HG03280 (cell line): ENCODE measurements around the gene STPG3.

Experiments used
- ATAC-seq: cut with Tn5 transposase; IDR thresholded peaks from one replicate; pipeline ENCODE4 v1.9.1; 2021; ENCODE audit warnings: mild to moderate bottlenecking, moderate library complexity; ENCODE audit not compliant: unreplicated experiment

STPG3 gene

DNA sequence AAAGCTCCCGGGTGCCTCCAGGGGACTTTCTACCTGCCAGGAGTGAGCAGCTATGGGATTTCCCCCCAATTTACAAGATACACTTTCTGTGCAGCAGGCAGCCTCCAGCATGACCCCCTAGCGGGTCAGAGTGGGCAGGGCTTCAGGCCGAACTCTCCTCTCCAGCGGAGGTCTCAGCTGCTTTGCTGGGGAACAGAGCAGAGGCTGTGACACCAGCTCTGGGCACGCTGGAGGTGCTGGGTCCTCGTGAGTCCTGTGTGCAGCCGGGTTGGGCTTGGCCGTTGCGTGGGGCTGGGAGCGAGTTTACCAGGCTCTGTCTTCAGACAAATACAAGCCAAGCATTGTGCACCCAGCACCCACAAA is 48.1 kb downstream of the STPG3 start:
- ATAC-seq, result no peak

DNA sequence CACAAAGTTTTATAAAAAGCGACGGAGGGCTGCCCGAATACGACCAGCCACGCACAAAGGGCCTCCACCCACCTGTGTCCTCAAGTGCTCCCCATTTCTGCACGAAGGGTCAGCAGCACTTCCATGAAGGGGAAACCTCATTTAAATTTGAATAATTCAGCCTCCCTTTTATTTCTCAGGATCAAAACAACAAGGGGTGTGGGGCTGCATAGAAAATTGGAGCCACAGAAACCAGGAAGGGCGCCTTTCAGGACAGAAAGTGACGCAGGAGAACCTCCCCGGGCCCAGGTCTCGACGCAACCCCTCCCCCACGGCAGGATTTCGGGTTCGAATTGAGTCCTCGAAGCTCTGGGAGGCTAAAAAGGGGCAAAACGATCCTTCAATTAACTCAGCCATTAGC is 48.9 kb downstream of the STPG3 start:
- ATAC-seq, result no peak

DNA sequence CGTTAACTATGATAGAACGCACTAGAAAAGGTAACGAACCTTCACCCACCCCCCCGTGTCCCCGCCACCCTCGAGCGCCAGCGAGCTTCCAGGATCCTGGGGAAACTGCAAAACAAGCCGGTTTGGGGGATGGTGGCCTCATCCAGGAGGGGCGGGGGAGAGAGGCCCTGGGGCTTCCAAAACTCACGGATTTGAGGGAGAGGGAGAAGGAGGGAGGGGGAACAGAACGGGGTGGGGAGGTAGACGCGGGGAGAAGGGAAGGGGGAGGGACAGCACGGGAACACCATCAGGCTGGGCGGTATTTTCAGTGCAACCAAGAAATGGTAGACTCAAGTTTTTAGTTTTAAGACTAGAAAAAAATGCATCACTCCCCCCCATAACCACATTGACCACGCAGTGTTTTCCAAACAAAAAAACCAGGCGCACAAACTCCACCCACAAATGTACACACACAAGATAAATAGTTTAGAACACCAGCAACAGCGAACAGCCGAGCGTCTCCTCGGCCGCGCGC is 49.5 kb downstream of the STPG3 start:
- no peak for ATAC-seq

DNA sequence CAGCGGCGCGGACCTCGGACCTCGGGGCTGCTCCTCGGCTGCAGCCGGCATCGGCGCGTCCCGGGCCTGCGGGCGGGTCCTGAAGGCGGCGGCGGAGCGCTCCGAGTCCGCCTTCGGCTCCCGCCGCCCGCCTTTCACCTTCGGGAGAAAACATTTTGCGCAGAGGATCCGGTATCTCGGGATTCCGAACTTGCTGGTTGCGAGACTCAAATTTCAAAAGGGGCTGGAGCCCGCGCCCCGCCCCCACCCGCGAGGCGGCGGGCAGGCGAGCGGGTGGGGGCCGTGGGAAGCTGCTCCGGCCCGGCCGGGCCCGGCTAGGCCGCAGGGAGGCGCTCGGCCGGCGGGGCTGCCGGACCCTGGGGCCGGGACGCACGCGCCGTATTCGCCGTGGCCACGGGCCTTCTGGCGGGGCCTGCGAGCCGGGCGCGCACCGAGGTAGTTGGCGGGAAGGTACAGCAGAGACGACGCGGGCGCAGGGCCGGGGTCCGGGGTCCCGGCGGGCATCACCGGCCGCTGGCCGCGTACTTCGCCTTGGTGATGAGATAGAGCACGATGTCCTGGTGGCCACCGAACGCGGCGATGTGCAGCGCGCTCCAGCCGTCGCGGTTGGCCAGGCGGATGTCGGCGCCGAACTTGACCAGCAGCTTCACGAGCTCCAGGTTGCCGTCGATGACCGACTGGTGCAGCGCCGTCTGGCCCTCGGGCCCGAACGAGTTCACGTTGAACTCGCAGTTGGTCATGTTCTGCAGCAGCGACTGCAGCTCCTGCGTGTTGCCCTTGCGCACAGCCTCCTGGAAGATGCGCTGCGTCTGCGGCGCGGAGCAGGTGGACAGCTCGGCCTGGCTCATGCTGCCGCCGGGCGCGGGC is 50.2 kb downstream of the STPG3 start:
- ATAC-seq, result no peak

DNA sequence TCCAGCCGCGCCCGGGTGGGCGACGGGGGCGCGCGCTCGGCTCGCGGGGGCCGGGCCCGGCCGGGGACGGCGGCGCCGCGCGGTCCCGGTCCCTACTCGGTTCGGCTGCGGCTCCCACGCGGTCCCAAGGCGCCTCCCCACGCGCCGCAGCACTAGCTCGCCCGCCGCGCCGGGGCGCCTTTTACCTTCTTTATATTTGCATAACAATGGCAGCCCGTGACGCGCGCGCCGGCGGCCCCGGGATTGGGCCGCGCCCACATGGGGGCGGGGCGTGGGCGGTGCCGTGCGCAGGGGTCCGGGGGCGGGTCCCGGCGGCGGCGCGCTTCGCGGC is 51.0 kb downstream of the STPG3 start, which contains the start of gene NRARP:
Gene NRARP, minus strand, starts transcription at position 154 of the 331 bp plus-strand sequence. CDS start 343 bp downstream, outside the sequence.
- ATAC-seq, result peak; percentile 73

DNA sequence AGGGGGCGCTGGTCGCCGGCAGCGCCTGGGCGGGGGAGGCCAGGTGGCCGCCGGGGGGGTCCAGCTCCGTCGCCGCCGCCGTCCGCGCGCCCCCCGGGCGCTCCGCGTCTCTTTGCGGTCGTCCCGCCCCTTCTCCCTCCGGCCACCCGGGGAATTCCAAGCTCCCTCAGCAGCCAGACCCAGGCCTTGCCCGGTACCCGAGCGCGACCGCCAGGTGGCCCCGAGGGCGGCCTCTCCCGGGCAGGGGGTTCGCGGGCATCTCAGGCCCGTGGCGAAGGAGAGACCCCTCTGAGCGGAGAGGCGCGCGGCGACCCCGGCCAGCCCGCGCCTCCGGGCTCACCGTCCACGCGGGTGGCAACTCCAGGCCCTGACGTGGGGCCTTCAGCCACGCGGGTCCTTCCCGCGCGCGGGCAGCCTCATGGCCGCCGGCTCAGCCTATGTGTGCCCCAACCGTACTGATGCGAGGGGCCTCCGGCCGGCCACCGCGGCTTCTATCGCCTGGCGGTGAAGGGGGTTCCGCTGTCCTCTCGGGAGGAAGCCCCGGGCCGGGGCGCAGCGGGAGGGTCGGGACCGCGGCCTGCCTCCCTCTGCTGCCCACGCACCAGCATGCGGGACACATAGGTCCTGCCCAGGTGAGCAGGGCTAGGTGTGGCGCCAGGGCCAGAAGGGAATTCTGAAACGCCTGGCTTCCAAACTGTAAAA is 51.5 kb downstream of the STPG3 start:
- ATAC-seq, result peak; percentile 41
